Measurements from ENCODE around the gene AGFG2. TPM values are rescaled to one million over a fixed set of nuclear protein-coding genes. Genes with fewer than 3 reads are reported as not detected.

Gene AGFG2
- total RNA-seq, 4 donors from 2014 or later: 3.4 to 24.3 (median 7.1) TPM

DNA sequence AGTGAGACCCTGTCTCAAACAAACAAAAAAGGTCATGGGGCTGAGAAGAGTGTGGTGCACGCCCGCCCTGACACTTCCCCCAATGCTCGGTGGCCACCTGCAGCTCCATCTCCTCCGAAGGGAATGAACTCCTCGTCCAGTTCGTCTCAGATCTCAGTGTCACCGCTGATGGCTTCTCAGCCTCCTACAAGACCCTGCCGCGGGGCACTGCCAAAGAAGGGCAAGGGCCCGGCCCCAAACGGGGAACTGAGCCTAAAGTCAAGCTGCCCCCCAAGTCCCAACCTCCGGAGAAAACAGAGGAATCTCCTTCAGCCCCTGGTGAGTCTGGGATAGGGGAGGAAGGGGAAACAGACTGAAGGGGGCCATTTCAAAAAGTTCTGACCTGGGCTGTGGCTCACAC, 67.3 kb downstream of the AGFG2 start:
- TF ChIP-seq, protein P1, sequence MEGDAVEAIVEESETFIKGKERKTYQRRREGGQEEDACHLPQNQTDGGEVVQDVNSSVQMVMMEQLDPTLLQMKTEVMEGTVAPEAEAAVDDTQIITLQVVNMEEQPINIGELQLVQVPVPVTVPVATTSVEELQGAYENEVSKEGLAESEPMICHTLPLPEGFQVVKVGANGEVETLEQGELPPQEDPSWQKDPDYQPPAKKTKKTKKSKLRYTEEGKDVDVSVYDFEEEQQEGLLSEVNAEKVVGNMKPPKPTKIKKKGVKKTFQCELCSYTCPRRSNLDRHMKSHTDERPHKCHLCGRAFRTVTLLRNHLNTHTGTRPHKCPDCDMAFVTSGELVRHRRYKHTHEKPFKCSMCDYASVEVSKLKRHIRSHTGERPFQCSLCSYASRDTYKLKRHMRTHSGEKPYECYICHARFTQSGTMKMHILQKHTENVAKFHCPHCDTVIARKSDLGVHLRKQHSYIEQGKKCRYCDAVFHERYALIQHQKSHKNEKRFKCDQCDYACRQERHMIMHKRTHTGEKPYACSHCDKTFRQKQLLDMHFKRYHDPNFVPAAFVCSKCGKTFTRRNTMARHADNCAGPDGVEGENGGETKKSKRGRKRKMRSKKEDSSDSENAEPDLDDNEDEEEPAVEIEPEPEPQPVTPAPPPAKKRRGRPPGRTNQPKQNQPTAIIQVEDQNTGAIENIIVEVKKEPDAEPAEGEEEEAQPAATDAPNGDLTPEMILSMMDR (IDR thresholded peaks at IDR 0.05; ENCODE audit: low read depth): no peak

DNA sequence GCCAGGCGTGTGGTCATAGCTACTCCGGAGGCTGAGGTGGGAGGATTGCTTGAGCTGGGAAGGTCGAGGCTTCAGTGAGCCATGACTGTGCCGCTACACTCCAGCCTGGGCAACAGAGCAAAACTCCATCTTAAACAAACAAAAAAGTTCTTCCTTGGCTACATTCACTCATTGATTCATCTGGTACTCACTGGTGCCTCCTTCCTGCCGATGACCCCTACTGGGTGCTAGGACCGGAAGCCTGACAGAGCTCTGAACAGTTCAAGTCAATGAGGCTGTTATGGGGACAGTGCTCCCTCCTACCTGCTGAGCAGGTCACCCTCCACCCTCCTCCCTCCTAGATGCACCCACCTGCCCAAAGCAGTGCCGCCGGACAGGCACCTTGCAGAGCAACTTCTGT, 68.1 kb downstream of the AGFG2 start:
- TF ChIP-seq, protein P1 (IDR thresholded peaks at IDR 0.05; ENCODE audit: low read depth): no peak

DNA sequence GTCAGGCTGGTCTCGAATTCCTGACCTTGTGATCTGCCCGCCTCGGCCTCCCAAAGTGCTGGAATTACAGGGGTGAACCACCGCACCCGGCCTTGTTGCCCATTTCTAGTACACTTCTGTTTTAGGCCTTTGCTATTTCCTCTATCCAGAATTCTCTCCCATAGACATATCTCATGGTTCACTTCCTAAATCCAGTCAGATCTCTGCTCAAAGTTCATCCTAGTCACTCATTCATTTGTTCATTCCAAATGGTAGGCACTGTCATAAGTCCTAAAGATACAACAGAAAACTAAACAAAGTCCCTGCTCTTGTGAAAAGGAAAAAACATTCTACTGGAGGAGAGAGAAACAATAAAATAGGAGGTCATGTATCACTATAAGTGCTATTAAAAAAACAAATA, 71.0 kb downstream of the AGFG2 start:
- TF ChIP-seq, protein P1 (IDR thresholded peaks at IDR 0.05; ENCODE audit: low read depth): no peak

DNA sequence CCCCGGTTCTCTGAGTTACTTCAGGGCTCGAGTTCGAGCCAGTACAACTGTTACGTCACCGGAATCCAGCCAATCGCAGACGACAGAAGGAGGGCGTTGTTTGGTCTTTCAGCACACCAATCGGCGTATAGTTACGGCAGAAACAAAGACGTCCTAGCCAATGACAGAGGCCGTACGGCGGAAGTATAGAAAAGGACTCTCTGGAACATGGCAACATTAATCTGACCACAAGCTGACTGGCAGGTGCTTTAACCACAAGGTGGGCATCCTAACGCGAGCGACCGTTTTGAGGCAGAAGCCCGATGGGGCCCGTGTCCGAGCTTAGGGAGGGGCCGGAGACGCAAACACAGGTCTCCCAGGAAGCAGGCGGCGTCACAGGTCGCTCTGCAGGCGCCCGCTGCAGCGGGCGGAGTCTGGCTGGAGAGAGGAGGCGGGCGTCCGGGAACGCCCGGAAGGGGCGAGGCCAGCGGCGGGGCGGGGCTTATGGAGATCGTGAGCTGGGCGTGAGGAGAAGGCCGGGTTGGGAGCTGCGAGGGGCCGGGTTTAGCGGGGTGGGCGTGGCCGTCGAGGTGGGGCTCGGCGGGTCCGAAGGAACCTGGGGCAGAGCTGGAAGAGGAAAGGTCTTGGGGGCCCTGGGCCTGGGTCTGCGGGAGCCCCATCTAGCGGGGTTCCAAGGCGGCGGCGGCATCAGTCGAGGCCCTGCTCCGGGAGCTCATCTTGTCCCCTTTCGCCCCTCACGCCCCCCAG, 73.2 kb downstream of the AGFG2 start, which contains the start of gene MOSPD3:
TSS of gene MOSPD3 (plus strand) at position 558 of the 747 bp plus-strand sequence. CDS start 252 bp downstream, outside the sequence.
- TF ChIP-seq, protein P1 (IDR thresholded peaks at IDR 0.05; ENCODE audit: low read depth): no peak

DNA sequence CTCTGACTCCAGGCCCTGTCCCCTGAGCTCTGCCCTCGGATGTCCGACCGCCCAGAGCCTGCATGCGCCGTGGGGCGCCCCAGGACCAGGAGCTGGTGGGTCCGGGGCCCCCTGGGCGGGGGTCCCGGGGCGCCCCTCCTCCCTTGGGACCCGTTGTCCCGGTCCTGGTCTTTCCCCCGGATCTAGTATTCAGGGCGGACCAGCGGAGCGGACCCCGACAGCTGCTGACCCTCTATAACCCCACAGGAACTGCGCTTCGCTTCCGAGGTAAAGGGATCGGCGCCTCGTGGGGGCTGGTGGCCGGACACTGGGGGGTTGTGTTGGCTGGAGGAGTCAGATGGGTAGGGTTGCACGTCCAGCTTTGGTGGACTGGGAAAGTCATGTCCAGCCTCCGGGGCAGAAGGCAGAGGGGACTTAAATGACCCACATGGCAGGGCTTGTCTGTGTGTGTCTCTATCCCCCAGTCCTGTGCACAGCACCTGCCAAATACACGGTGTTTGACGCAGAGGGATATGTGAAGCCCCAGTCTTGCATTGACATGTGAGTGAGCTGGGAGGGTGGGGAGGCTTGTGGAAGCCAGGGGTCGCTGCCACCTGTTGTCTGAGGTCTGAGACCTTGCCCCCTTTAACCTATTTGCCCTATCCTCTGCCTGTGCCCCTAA, 73.9 kb downstream of the AGFG2 start:
- TF ChIP-seq, protein P1 (IDR thresholded peaks at IDR 0.05; ENCODE audit: low read depth): no peak

DNA sequence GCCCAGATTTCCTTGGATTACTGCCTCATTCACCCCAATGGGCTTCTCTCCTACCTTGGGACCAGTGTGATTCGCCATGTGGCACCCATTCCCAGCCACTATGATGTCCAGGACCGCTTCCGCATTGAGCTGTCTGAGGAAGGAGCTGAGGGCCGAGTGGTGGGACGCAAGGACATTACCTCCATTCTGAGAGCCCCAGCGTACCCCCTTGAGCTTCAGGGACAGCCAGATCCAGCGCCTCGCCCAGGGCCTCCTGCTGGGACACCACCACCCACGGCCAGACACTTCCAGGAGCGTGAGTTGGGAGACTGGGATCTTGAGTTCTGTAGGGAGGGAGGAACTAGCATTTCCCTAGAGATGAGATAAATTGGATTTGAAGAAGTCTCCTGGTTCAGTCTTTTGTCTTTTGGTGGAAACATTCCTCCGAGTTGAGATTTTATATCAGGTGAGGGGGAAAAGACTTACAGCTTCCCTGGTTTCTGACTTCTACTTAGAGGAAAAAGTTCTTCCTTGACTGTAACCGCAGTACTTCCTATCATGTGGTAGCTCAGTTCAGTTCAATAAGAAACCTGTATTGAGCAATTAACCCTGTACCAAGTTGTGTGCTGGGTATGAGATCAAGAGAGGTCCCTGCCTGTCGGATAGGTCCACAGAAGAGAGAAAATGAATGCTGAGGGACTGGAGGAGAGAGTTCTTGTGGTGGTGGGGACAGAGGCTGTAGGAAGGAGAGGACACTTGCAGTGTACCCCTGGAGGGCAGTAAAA, 74.6 kb downstream of the AGFG2 start:
- TF ChIP-seq, protein P1 (IDR thresholded peaks at IDR 0.05; ENCODE audit: low read depth): no peak
